Measurements from ENCODE around the gene SGCB.

- TF ChIP-seq POLR2A (IDR thresholded peaks at IDR 0.05; ENCODE audit: low read length): no peak
- TF ChIP-seq GATA1 (IDR thresholded peaks at IDR 0.05; ENCODE audit: low read depth, low read length): no peak
Measured at GRCh38 chr4:52051213-52051614, 13.1 kb upstream of the SGCB start, which contains the start of gene SPATA18.

All from erythroblast (primary cell).